T-cell (primary cell): ENCODE measurements around the gene TPI1. TPM values are rescaled to one million over a fixed set of nuclear protein-coding genes. Genes with fewer than 3 reads are reported as not detected.

Experiments used
- ATAC-seq, 4 experiments: fragments of 200-7000 bp in 3 of 4; fragments of 150-1000 bp in 1 of 4; cut with Tn5 transposase; replicated peaks in 1 of 4; 1 replicate in 3 of 4; 2 replicates in 1 of 4; pipeline ENCODE4 v1.10.0; 2021; ENCODE audit warnings: moderate library complexity in 3 of 4, mild to moderate bottlenecking in 2 of 4, moderate number of reproducible peaks in 1 of 4
- CTCF ChIA-PET, 2 donors: fragments of 300-600 bp; sonication (Branson Sonifier 250); formaldehyde crosslinking; loops; one replicate each; lab custom pipeline; 2022; ENCODE audit warnings: antibody characterized with exemption in 2 of 2; lab: Charles Lee
- POLR2A ChIA-PET, 2 donors: fragments of 300-600 bp; sonication (Branson Sonifier 250); formaldehyde crosslinking; loops; one replicate each; lab custom pipeline; 2022; ENCODE audit warnings: antibody characterized with exemption in 2 of 2; lab: Charles Lee
- DNase-seq, 35 experiments: peaks; one replicate each; pipeline versions ENCODE4 v3.0.0 to v3.0.0-alpha.2; 2013 to 2023
- H3K27ac ChIP-seq: one replicate; pipeline ENCODE4 v1.5.1; 2013; ENCODE audit warnings: low read length
- H3K27me3 ChIP-seq, 2 experiments: replicated peaks in 1 of 2; 1 replicate in 1 of 2; 2 replicates in 1 of 2; pipeline versions ENCODE4 v1.6.1 to v1.7.0; 2013; ENCODE audit warnings: low read length in 1 of 2, mixed read lengths in 1 of 2; ENCODE audit not compliant: control insufficient read depth in 2 of 2, insufficient read depth in 2 of 2; ENCODE audit errors: extremely low read depth in 1 of 2
- H3K36me3 ChIP-seq, 2 donors: 1 replicate in 1 of 2; 2 replicates in 1 of 2; pipeline versions ENCODE4 v1.6.1 to v1.7.0; 2013; ENCODE audit warnings: low read length in 1 of 2; ENCODE audit not compliant: control insufficient read depth in 2 of 2, insufficient read depth in 1 of 2; ENCODE audit errors: extremely low read depth in 1 of 2
- H3K4me1 ChIP-seq, 2 experiments: 1 replicate in 1 of 2; 2 replicates in 1 of 2; pipeline versions ENCODE4 v1.6.1 to v1.7.0; 2013; ENCODE audit warnings: low read length in 2 of 2, mixed read lengths in 1 of 2; ENCODE audit not compliant: insufficient read depth in 2 of 2, control insufficient read depth in 1 of 2; ENCODE audit errors: extremely low read depth in 1 of 2
- H3K4me3 ChIP-seq, 2 donors: 1 replicate in 1 of 2; 2 replicates in 1 of 2; pipeline versions ENCODE4 v1.5.1 to v1.7.0; 2013; ENCODE audit warnings: mild to moderate bottlenecking in 2 of 2, low read length in 1 of 2, moderate library complexity in 1 of 2; ENCODE audit not compliant: control insufficient read depth in 1 of 2; ENCODE audit errors: extremely low read depth in 1 of 2
- H3K9me3 ChIP-seq: 2 replicates; pipeline ENCODE4 v1.7.0; 2013
- H3K27ac Mint-ChIP-seq, 2 donors: one replicate each; pipeline ENCODE4 v1.8.0; 2020 to 2021; ENCODE audit warnings: mild to moderate bottlenecking in 2 of 2, mixed read lengths in 2 of 2
- H3K27me3 Mint-ChIP-seq, 2 donors: one replicate each; pipeline ENCODE4 v1.8.0; 2021 to 2022; ENCODE audit warnings: mixed read lengths in 2 of 2
- H3K36me3 Mint-ChIP-seq: one replicate; pipeline ENCODE4 v1.8.0; 2021; ENCODE audit warnings: mixed read lengths
- H3K4me1 Mint-ChIP-seq, 3 donors: one replicate each; pipeline ENCODE4 v1.8.0; 2020 to 2022; ENCODE audit warnings: mixed read lengths in 3 of 3, mild to moderate bottlenecking in 1 of 3
- H3K4me3 Mint-ChIP-seq, 3 donors: one replicate each; pipeline ENCODE4 v1.8.0; 2020 to 2022; ENCODE audit warnings: mild to moderate bottlenecking in 3 of 3, mixed read lengths in 3 of 3, moderate library complexity in 3 of 3
- H3K9me3 Mint-ChIP-seq, 3 donors: one replicate each; pipeline ENCODE4 v1.8.0; 2020 to 2022; ENCODE audit warnings: mixed read lengths in 3 of 3
- WGBS: methylation state at CpG from one replicate; pipeline ENCODE4 v1.1.5; 2013; ENCODE audit warnings: missing lambda C conversion rate; ENCODE audit not compliant: insufficient coverage; 5-methylcytosine and 5-hydroxymethylcytosine counted together
- total RNA-seq, 35 experiments: library from RNA in 6 of 35; stranded (reverse) in 6 of 35; fragments of 120-200 nt in 1 of 35; gene quantifications; one replicate each; pipeline versions ENCODE4 v1.2.1 to v1.2.4 and lab custom pipeline; 2013 to 2026

Gene TPI1
- total RNA-seq, 5 donors from 2014 or later (not counting 1 experiment from before 2014, with no cell fraction given) = 132 to 208 (median 189) TPM

DNA sequence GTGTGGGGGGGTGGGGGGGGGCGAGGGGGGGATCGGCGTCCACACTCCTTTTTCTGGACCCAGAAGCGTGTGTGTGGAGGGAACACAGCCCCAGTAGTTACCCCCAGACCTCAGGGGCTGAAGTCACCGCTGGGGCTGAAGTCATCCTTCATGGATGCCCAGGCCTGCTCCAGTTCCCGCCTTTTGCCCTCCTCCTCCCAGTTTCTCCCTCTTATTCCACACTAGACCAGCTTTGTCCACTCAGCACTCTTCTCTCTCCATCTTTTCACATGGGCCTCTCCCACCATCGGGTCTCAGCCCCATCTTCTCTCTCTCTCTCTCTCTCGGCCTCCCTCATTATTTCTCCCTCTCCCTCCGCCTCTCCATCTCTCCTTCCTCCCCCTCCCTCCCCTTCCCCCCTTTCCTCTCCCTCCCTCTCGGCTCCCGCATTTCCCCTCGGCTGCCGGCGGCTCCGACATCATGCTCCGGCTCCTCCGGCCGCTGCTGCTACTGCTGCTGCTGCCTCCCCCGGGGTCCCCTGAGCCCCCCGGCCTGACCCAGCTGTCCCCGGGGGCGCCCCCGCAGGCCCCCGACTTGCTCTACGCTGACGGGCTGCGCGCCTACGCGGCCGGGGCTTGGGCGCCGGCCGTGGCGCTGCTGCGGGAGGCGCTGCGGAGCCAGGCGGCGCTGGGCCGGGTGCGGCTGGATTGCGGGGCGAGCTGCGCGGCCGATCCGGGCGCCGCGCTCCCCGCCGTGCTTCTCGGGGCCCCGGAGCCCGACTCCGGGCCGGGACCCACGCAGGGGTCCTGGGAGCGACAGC is 39.1 kb upstream of the TPI1 start, which contains the start of gene P3H3:
Gene P3H3, plus strand, starts transcription at position 426 of the 799 bp plus-strand sequence. Its CDS starts 34 bp downstream, at position 460.
- Mint-ChIP-seq H3K4me1 (peaks cover 17 to 30% (median 22%) of the 10 kb centered on the region in 3 donors), H3K4me3 (peak within 1 kb of the TSS; percentile 85 to 93 (median 86)), H3K36me3 (no peaks in the 10 kb centered on the region), H3K27me3 (peaks cover 12 to 60% of the 10 kb centered on the region in 2 donors), H3K27ac (peak within 1 kb of the TSS; percentile 79 to 86), H3K9me3 (no peaks in the 10 kb centered on the region)
- ATAC-seq = peak; percentile 58 to 64 (median 62)
- 2% methylated on average over 54 of the region's 60 CpGs for WGBS
- DNase-seq = peak in 3 of 35 experiments; percentile 15 to 59 (median 23)
- Histone ChIP-seq H3K27ac (peak within 1 kb of the TSS; percentile 49), H3K36me3 (no peaks in the 10 kb centered on the region), H3K4me3 (peak within 1 kb of the TSS; percentile 75 to 81), H3K9me3 (no peaks in the 10 kb centered on the region), H3K4me1 (peaks cover 0 to 31% of the 10 kb centered on the region in 2 experiments), H3K27me3 (peaks cover 0 to 80% of the 10 kb centered on the region in 2 experiments)
- ChIA-PET CTCF (interaction anchor here (0.5 to 1.0 kb wide), 8 partner anchors 12 to 290 kb away, joined by 3 to 12 read pairs (median 3); partner anchors contain the start of gene USP5 (in 1 of the 2)), POLR2A (no interaction called here)

DNA sequence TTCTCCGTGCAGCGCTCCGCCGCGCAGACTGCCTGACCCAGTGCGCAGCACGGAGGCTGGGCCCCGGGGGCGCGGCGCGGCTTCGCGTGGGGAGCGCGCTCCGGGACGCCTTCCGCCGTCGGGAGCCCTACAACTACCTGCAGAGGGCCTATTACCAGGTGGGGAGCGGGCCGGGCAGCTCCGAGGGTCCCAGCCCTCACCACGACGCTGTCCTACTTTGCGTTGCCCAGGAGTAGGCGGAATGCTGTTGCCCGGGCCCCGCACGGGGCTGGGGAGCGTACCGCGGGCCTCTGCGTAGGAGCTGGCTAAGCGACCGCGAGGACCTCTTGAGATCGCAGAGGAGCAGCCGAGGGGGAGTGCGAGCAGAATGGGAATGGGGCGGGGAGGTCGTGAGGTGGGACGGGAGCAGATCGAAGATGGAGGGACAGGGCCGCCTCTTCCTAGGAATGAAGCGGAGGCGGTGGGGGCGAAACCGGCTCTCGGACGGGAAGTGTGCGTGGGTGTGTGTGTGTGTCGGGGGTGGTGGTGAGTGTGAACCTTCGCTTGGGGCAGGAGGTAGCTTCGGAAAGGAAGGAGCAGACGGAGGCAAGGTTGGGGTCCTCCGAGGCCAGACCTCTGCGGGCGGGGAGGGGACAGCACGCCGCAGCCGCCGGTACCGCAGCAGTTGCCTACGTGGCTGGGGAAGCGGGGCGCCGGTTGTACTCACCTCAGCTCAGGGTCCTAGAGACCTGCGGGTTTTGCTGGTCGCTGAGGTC is 38.4 kb upstream of the TPI1 start:
- peak overlapping the region; percentile 75 to 81 for H3K4me3 ChIP-seq
- CTCF ChIA-PET = interaction anchor here (0.5 to 1.0 kb wide), 8 partner anchors 23 to 291 kb away, joined by 3 to 12 read pairs (median 3); partner anchors contain the start of genes USP5 (in 1 of the 2) and ZNF384 (in 1 of the 2)
- Mint-ChIP-seq H3K4me3 (peak overlapping the region; percentile 85 to 93 (median 86)), H3K27me3 (peaks cover 12 to 57% of the 10 kb centered on the region in 2 donors), H3K4me1 (peaks cover 17 to 30% (median 22%) of the 10 kb centered on the region in 3 donors), H3K9me3 (no peaks in the 10 kb centered on the region), H3K27ac (peak overlapping the region; percentile 79 to 86), H3K36me3 (no peaks in the 10 kb centered on the region)
- DNase-seq (peak in 23 of 35 experiments; percentile 12 to 58 (median 33)), ATAC-seq (peak; percentile 73 to 75 (median 74))
- peak overlapping the region; percentile 49 for H3K27ac ChIP-seq
- under 1% methylated on average over 64 of the region's 71 CpGs for WGBS
- no peaks in the 10 kb centered on the region for H3K9me3 ChIP-seq
- peaks cover 0 to 31% of the 10 kb centered on the region in 2 experiments for H3K4me1 ChIP-seq
- H3K36me3 ChIP-seq = no peaks in the 10 kb centered on the region
- POLR2A ChIA-PET = interaction anchor here (0.6 to 0.7 kb wide), 2 partner anchors 197 to 295 kb away, joined by 3 to 9 read pairs; partner anchors contain the start of gene GAPDH (in 1 of the 2)
- peaks cover 0 to 72% of the 10 kb centered on the region in 2 experiments for H3K27me3 ChIP-seq

- Mint-ChIP-seq H3K9me3 (no peaks in the 10 kb centered on the region), H3K36me3 (no peaks in the 10 kb centered on the region), H3K27me3 (peaks cover 12 to 54% of the 10 kb centered on the region in 2 donors), H3K4me1 (peaks cover 17 to 30% (median 22%) of the 10 kb centered on the region in 3 donors), H3K4me3 (peak overlapping the region; percentile 85 to 93 (median 86)), H3K27ac (peak overlapping the region in 1 of 2 donors; percentile 86)
- Histone ChIP-seq H3K4me1 (peaks cover 0 to 31% of the 10 kb centered on the region in 2 experiments), H3K27ac (no peak overlapping the region), H3K4me3 (peak overlapping the region; percentile 75 to 81), H3K36me3 (no peaks in the 10 kb centered on the region), H3K9me3 (no peaks in the 10 kb centered on the region), H3K27me3 (peaks cover 0 to 65% of the 10 kb centered on the region in 2 experiments)
- ChIA-PET POLR2A (interaction anchor here in 1 of 2 donors (0.7 kb wide), 1 partner anchor 198 kb away, joined by 3 read pairs; no protein-coding TSS in a partner anchor), CTCF (interaction anchor here (0.6 to 1.0 kb wide), 3 partner anchors 76 to 169 kb away, joined by 3 read pairs; partner anchors contain the start of gene ZNF384 (in 1 of the 2))
- ATAC-seq = no peak
- 73% methylated on average over 17 of the region's 19 CpGs for WGBS
- DNase-seq = no peak
These were observed 37.7 kb upstream of the TPI1 start for GRCh38 chr12:6829536-6830220.

DNA sequence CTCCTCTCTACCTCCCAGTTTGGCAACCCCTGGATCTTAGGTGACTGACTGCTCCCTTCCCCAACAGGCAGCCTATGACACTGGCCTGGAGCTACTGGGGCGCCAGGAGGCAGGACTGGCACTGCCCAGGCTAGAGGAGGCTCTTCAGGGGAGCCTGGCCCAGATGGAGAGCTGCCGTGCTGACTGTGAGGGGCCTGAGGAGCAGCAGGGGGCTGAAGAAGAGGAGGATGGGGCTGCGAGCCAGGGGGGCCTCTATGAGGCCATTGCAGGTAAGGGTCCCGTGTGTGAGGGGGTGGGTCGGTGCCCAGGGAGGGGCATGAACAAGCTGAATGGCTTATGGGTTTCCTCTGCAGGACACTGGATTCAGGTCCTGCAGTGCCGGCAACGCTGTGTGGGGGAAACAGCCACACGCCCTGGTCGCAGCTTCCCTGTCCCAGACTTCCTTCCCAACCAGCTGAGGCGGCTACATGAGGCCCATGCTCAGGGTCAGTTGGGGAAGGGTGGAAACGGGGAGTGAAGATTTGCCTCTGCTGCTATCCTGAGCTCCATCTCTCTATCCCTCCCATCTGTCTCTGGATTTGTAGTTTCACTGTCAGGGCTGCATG is 36.9 kb upstream of the TPI1 start:
- peaks cover 0 to 58% of the 10 kb centered on the region in 2 experiments for H3K27me3 ChIP-seq
- Mint-ChIP-seq H3K4me1 (peaks cover 16 to 28% (median 21%) of the 10 kb centered on the region in 3 donors), H3K9me3 (no peaks in the 10 kb centered on the region), H3K4me3 (peak overlapping the region; percentile 85 to 93 (median 86)), H3K27ac (no peak overlapping the region), H3K36me3 (no peaks in the 10 kb centered on the region), H3K27me3 (peaks cover 8 to 47% of the 10 kb centered on the region in 2 donors)
- CTCF ChIA-PET = interaction anchor here (0.6 to 0.9 kb wide), 4 partner anchors 9 to 347 kb away, joined by 3 to 5 read pairs (median 4); no protein-coding TSS in a partner anchor
- peaks cover 0 to 29% of the 10 kb centered on the region in 2 experiments for H3K4me1 ChIP-seq
- no peak for DNase-seq
- H3K27ac ChIP-seq = no peak overlapping the region
- 96% methylated on average over 3 of the region's 11 CpGs for WGBS
- no peak for ATAC-seq
- no peaks in the 10 kb centered on the region for H3K9me3 ChIP-seq
- H3K4me3 ChIP-seq = no peak overlapping the region
- no peaks in the 10 kb centered on the region for H3K36me3 ChIP-seq
- POLR2A ChIA-PET = interaction anchor here in 1 of 2 donors (0.5 kb wide), 1 partner anchor 125 kb away, joined by 7 read pairs; no protein-coding TSS in a partner anchor

GRCh38 chr12:6830999-6831398 is 36.3 kb upstream of the TPI1 start:
- WGBS = 93% methylated on average over 5 of the region's 6 CpGs
- H3K27ac Mint-ChIP-seq = peak overlapping the region in 1 of 2 donors; percentile 48
- no peak for ATAC-seq

More at GRCh38 chr12:6830999-6831398, 36.3 kb upstream of the TPI1 start:
- peaks cover 0 to 30% of the 10 kb centered on the region in 2 experiments for H3K4me1 ChIP-seq
- no peak overlapping the region for H3K4me3 ChIP-seq
- H3K4me1 Mint-ChIP-seq = peaks cover 16 to 28% (median 22%) of the 10 kb centered on the region in 3 donors
- no peak overlapping the region for H3K27ac ChIP-seq
- peaks cover 0 to 52% of the 10 kb centered on the region in 2 experiments for H3K27me3 ChIP-seq
- H3K27me3 Mint-ChIP-seq = peaks cover 8 to 41% of the 10 kb centered on the region in 2 donors
- DNase-seq = no peak
- POLR2A ChIA-PET = interaction anchor here in 1 of 2 donors (0.5 kb wide), 1 partner anchor 126 kb away, joined by 7 read pairs; no protein-coding TSS in a partner anchor
- no peaks in the 10 kb centered on the region for H3K36me3 ChIP-seq
- H3K36me3 Mint-ChIP-seq = no peaks in the 10 kb centered on the region
- H3K4me3 Mint-ChIP-seq = no peak overlapping the region
- H3K9me3 ChIP-seq = no peaks in the 10 kb centered on the region
- CTCF ChIA-PET = interaction anchor here (0.6 to 0.9 kb wide), 4 partner anchors 8 to 348 kb away, joined by 3 to 5 read pairs (median 4); no protein-coding TSS in a partner anchor
- H3K9me3 Mint-ChIP-seq = no peaks in the 10 kb centered on the region
